HG02610 (cell line): Measurements from ENCODE around the gene TLE4.
A peak's percentile ranks its signal among the peaks of the same experiment; 100 is the strongest.

Experiments
- ATAC-seq: cut with Tn5 transposase; IDR thresholded peaks from one replicate; pipeline ENCODE4 v1.9.1; 2021; ENCODE audit warnings: mild to moderate bottlenecking, moderate library complexity; ENCODE audit not compliant: unreplicated experiment

Gene TLE4

DNA sequence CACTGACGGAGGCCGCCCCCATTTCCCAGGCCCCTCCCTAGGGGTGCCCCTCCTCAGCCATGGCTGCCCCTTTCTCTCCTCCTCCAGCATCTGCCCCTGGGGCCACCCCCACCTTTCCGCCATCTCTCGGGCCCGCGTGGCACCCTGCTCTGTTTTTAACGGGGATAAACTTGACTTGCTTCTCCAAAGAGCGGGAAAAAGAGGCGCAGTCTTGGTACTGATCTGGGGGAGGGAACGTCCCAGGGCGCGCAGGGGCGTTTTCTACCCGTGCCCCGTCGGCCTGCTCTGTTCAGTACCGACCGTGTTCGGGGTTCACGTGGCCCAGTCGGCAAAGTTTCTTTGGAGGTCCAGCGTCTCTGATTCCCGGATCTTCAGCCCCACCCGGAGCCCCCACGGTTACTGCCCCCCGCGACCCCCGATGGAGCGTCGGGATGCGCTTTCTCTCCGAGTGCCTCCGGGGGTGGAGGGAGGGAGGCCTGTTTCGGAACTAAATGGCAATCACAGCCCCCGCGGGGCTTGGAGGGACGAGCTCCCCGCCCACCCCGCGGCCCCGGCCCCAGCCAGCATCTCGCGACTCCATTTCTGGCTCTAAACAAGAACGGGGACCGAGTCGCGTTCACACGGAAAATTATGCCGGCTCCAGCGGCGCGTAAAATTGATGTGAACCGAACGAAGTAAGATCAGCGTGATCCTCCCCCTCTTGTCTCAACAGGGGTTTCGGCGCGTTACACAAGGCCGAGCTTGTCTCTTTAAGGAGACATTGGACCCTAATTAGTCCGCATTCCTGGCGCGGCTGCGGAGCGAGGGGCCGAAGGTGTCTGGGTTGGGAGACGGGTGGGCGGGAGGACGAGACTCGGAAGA is 1.1 kb upstream of the TLE4 start:
- no peak for ATAC-seq

GRCh38 chr9:79572032-79572607 is 355 bp downstream of the TLE4 start:
- ATAC-seq: no peak

GRCh38 chr9:79572608-79573411 is 1.0 kb downstream of the TLE4 start:
- no peak for ATAC-seq

GRCh38 chr9:79573412-79573923 is 1.7 kb downstream of the TLE4 start:
- ATAC-seq: no peak

- no peak for ATAC-seq
Measured at GRCh38 chr9:79574136-79574535, 2.4 kb downstream of the TLE4 start.

DNA sequence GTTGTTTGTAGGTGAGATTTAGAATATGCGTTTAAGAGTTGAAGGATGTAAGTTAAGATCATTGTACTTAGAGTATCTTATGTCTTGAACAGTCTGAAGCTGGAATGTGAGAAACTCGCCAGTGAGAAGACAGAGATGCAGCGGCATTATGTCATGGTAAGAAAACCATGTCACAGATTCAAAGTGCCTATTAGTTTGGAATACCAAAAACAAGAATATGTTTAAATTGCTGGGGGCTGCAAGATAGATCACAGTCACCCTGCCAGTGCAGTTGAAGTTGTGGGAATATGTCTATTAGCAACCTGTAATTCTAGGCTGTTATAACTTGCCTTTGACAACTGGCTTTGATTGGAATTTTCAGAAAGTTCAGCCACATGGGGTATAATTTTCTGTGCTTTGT is 3.0 kb downstream of the TLE4 start:
- no peak for ATAC-seq

GRCh38 chr9:79575547-79575946 is 3.8 kb downstream of the TLE4 start:
- no peak for ATAC-seq

- ATAC-seq: no peak
Measured at GRCh38 chr9:79577969-79578723, 6.4 kb downstream of the TLE4 start.

DNA sequence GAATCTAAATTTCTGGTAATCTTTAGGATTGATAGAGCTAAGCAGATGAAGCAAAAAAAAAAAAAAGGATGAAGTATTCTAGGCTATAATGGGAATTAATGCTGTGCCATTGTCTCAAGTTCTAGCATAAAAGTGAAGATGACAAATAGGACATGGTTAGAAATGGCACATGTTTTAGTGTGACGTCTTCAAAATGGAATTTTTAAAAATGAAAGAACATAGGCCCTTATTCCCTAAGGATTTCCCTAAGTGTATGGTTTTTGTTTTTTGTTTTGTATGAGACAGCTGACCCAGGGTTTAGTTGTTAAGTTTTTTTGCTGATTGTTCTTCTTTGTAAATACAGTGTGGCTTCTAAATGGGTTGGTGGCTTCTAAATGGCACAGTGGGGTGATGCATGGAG is 7.1 kb downstream of the TLE4 start:
- no peak for ATAC-seq

DNA sequence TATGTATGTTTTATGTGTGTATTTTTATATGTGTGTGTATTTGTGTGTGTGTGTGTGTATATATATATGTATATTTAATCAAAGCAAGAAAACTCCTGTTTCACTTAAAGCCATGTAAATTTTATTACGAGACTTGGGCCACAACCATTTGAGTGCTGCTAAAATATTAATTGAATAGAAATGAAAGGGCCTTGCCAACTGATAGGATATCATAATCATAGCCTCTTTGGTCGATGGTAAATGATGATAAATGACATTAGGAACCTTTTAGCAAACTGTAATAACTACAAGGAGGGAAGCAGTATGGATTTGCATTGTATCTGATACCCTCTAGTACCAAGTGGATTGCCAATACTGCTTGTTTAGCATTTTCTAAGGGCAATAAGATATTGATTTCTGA is 7.9 kb downstream of the TLE4 start:
- ATAC-seq: no peak

GRCh38 chr9:79580055-79580454 is 8.3 kb downstream of the TLE4 start:
- ATAC-seq: no peak

DNA sequence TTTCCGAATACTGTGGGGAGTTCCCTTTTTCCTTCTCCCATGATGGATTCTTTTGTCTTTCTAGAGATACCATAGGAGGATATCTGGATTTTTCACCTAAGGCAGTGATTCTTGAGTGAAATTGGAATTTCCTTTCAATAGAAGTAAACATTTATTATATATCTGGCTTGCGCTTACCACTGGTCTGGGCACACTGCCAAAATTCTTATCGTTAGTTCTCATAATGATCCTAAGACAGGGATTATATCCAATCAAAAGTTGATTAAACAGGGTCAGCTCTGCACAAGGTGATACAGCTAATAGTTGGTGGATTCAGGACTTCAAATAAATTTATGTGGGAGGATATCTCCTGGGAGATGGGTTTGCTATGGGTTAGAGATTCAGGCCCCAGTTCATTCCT is 9.6 kb downstream of the TLE4 start:
- no peak for ATAC-seq

GRCh38 chr9:79581794-79582193 is 10.0 kb downstream of the TLE4 start:
- no peak for ATAC-seq

GRCh38 chr9:79583952-79584654 is 12.3 kb downstream of the TLE4 start:
- ATAC-seq: peak; percentile 76

DNA sequence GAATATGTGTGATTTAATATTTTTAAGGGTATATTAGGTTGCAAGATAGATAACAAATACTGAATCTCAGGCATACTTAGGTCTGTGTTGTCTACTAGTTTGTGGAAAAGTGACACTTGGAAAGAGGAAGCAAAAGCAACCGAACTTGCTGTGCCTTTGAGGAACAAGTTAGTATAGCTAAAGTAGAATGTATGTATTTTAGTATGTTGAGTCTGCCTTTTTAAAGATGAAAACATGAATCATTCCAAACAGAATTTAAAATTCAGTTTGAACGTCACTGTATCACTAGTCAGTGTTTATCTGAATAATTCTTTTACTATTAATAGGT is 12.9 kb downstream of the TLE4 start:
- ATAC-seq: no peak

- ATAC-seq: no peak
Measured at GRCh38 chr9:79588488-79589223, 16.9 kb downstream of the TLE4 start.

- no peak for ATAC-seq
Measured at GRCh38 chr9:79591458-79591857, 19.7 kb downstream of the TLE4 start.

GRCh38 chr9:79592726-79593493 is 21.1 kb downstream of the TLE4 start:
- ATAC-seq: peak; percentile 67
